Loucy (cell line): ENCODE data around the gene ADORA2A.

Experiments used
- H2AFZ ChIP-seq: fragments of 200-600 bp; sonication (generic); 2 replicates; pipeline ENCODE4 v1.6.0; 2016; ENCODE audit warnings: antibody characterized with exemption, mild to moderate bottlenecking, low read length, moderate library complexity
- H3F3A ChIP-seq: fragments of 200-600 bp; 2 replicates; pipeline ENCODE4 v1.6.0; 2016; ENCODE audit warnings: antibody characterized with exemption, low read depth, mild to moderate bottlenecking
- H3K27me3 ChIP-seq: fragments of 200-600 bp; sonication (generic); 2 replicates; pipeline ENCODE4 v1.6.1; 2014; ENCODE audit warnings: low read length, mild to moderate bottlenecking; ENCODE audit not compliant: insufficient read depth, poor library complexity, severe bottlenecking
- H3K36me3 ChIP-seq: fragments of 200-600 bp; sonication (generic); 2 replicates; pipeline ENCODE4 v1.6.1; 2016; ENCODE audit warnings: low read length; ENCODE audit not compliant: insufficient read depth
- H3K4me1 ChIP-seq: fragments of 200-600 bp; sonication (generic); 2 replicates; pipeline ENCODE4 v1.5.1; 2014; ENCODE audit warnings: low read length, mild to moderate bottlenecking; ENCODE audit not compliant: insufficient read depth, poor library complexity, severe bottlenecking
- H3K4me2 ChIP-seq: fragments of 200-600 bp; sonication (generic); 2 replicates; pipeline ENCODE4 v1.6.0; 2014; ENCODE audit warnings: antibody characterized with exemption, low read length, low read depth, mild to moderate bottlenecking; ENCODE audit not compliant: poor library complexity, severe bottlenecking
- H3K4me3 ChIP-seq: fragments of 200-600 bp; sonication (generic); 2 replicates; pipeline ENCODE4 v1.5.1; 2014; ENCODE audit warnings: low read length, mild to moderate bottlenecking, mixed read lengths; ENCODE audit not compliant: poor library complexity, severe bottlenecking
- H3K79me2 ChIP-seq: fragments of 200-600 bp; sonication (generic); 2 replicates; pipeline ENCODE4 v1.6.1; 2014; ENCODE audit warnings: low read length; ENCODE audit not compliant: insufficient read depth
- H3K9ac ChIP-seq: fragments of 200-600 bp; sonication (generic); 2 replicates; pipeline ENCODE4 v1.6.0; 2014; ENCODE audit warnings: mild to moderate bottlenecking, low read depth, low read length, moderate library complexity; ENCODE audit not compliant: poor library complexity, severe bottlenecking
- H3K9me2 ChIP-seq: fragments of 200-600 bp; sonication (generic); replicated peaks from 2 replicates; pipeline ENCODE4 v1.6.1; 2016; ENCODE audit warnings: low read depth, low read length, mixed read lengths
- H3K9me3 ChIP-seq: fragments of 200-600 bp; sonication (generic); 2 replicates; pipeline ENCODE4 v1.6.1; 2014; ENCODE audit warnings: mild to moderate bottlenecking, antibody characterized with exemption, low read length, low read depth; ENCODE audit not compliant: insufficient read depth
- H4K20me1 ChIP-seq: fragments of 200-600 bp; sonication (generic); 2 replicates; pipeline ENCODE4 v1.6.0; 2014; ENCODE audit warnings: antibody characterized with exemption, low read length, mild to moderate bottlenecking; ENCODE audit not compliant: insufficient read depth, poor library complexity, severe bottlenecking
- EZH2phosphoT487 ChIP-seq: fragments of 200-600 bp; IDR thresholded peaks from 2 replicates; pipeline ENCODE4 v1.6.1; 2018; ENCODE audit warnings: antibody characterized with exemption, mild to moderate bottlenecking, moderate library complexity, borderline replicate concordance
- TF ChIP-seq, protein P1 (sequence below): fragments of 200-600 bp; sonication (generic); conservative IDR thresholded peaks from 2 replicates; pipeline ENCODE4 v1.5.1; 2014; ENCODE audit warnings: mild to moderate bottlenecking, antibody characterized with exemption, low read length

ADORA2A gene

DNA sequence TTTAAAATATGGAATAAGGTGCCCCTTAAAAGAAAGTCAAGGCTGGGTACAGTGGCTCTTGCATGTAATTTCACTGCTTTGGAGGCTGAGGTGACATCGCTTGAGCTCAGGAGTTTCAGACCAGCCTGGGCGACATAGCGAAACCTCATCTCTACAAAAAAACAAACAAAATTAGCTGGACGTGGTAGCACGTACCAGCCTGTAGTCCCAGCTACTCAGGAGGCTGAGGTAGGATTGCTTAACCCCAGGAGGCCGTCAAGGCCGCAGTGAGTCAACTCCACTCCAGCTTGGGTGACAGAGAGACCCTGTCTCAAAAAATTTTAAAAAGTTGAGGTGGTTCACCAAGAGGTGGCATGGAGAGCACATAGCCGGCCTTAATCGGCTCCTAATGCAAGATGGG is 17.7 kb upstream of the ADORA2A start:
- TF ChIP-seq, protein P1, sequence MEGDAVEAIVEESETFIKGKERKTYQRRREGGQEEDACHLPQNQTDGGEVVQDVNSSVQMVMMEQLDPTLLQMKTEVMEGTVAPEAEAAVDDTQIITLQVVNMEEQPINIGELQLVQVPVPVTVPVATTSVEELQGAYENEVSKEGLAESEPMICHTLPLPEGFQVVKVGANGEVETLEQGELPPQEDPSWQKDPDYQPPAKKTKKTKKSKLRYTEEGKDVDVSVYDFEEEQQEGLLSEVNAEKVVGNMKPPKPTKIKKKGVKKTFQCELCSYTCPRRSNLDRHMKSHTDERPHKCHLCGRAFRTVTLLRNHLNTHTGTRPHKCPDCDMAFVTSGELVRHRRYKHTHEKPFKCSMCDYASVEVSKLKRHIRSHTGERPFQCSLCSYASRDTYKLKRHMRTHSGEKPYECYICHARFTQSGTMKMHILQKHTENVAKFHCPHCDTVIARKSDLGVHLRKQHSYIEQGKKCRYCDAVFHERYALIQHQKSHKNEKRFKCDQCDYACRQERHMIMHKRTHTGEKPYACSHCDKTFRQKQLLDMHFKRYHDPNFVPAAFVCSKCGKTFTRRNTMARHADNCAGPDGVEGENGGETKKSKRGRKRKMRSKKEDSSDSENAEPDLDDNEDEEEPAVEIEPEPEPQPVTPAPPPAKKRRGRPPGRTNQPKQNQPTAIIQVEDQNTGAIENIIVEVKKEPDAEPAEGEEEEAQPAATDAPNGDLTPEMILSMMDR = no peak
- no peak for TF ChIP-seq EZH2phosphoT487
- H3K36me3 ChIP-seq = peaks cover 56% of the 10 kb centered on the region; the same call in 1 of the 2 replicates
- no peak overlapping the region for H3K9ac ChIP-seq
- no peaks in the 10 kb centered on the region for H4K20me1 ChIP-seq
- peaks cover 5% of the 10 kb centered on the region; the same call in 1 of the 2 replicates for H3K79me2 ChIP-seq
- peaks cover 28% of the 10 kb centered on the region for H3K4me1 ChIP-seq
- H3K4me2 ChIP-seq = no peak overlapping the region
- no peaks in the 10 kb centered on the region for H3K27me3 ChIP-seq
- H3K9me3 ChIP-seq = no peaks in the 10 kb centered on the region
- H3K9me2 ChIP-seq = no peaks in the 10 kb centered on the region
- H2AFZ ChIP-seq = no peak overlapping the region
- no peak overlapping the region for H3K4me3 ChIP-seq
- H3F3A ChIP-seq = no peaks in the 10 kb centered on the region

DNA sequence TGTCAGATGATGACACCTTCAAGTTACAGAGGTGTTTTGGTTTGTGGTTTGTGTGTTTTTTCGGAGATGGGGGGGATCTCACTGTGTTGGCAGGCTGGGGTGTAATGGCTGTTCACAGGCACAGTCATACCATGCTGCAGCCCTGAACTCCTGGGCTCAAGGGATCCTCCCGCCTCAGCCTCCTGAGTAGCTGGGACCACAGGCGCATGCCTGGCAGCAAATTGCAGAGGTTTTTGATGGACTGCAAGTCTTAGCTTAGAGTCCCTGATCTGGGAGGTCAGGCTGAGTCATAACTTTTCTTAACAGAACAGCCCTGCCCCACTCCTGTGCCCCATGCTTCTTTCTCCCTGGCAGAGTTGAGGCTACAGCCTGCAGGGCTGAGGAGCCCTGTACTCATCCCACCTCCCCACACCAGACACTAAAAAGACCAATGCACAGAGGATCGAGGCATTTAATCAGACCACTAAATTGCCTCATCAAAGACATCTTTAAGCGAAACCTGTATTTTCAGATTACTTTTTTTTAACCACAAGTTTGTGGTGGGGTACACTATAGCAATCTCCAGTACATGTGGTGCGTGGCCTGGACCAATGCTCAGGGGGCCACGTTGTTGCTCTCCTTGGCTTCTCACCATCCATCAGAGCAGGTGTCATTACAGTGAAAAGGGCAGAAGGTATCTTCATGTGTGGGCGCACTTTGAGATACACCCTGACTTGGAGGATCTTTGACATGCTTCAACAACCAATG is 17.1 kb upstream of the ADORA2A start:
- TF ChIP-seq EZH2phosphoT487 = no peak
- TF ChIP-seq, protein P1 = no peak
- no peak overlapping the region for H2AFZ ChIP-seq
- H3K4me1 ChIP-seq = peaks cover 28% of the 10 kb centered on the region
- no peaks in the 10 kb centered on the region; the same call in 1 of the 2 replicates for H3K79me2 ChIP-seq
- H3F3A ChIP-seq = no peaks in the 10 kb centered on the region
- H3K4me3 ChIP-seq = no peak overlapping the region
- H3K4me2 ChIP-seq = no peak overlapping the region
- H3K9me2 ChIP-seq = no peaks in the 10 kb centered on the region
- no peaks in the 10 kb centered on the region for H3K27me3 ChIP-seq
- no peaks in the 10 kb centered on the region for H4K20me1 ChIP-seq
- peaks cover 56% of the 10 kb centered on the region; the same call in 1 of the 2 replicates for H3K36me3 ChIP-seq
- H3K9ac ChIP-seq = no peak overlapping the region
- no peaks in the 10 kb centered on the region for H3K9me3 ChIP-seq

DNA sequence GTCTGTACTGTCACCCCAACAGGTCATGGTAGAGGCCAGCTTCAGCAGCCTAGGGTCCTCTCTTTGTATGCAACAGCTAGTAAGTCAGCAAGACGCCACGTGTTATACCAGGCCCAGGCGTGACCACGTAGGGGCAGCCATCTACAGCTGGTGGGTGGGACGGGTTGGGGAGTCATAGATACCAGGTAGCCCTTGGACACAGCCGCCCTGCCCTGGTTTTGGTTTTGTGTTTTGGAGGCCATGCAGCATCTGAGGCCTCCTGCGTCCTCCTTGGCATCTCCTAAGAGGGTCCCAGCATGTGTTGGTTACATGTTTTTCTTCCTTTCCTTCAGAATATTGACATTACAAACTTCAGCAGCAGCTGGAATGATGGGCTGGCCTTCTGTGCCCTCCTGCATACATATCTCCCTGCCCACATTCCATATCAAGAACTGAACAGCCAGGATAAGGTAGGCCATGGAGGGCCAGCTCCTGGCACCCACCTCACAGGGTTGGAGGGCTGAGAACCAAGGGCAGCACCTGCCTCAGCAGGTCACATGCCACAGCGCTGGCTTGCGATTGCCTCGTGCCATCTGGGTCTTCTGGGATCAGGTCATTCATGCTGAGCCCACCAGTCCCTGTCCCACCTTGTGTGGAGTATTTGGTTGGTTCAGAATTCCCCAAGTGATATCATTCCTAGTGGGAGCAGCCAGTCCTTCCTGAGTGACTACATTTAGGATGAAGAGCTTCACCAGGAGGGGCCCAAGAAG is 16.0 kb upstream of the ADORA2A start:
- Histone ChIP-seq H3K36me3 (peaks cover 59% of the 10 kb centered on the region; the same call in 1 of the 2 replicates), H3K9me2 (no peaks in the 10 kb centered on the region)

More for the DNA sequence above, 16.0 kb upstream of the ADORA2A start:
- no peak overlapping the region for H3K4me2 ChIP-seq
- H3K27me3 ChIP-seq = no peaks in the 10 kb centered on the region
- no peak overlapping the region for H3K9ac ChIP-seq
- no peaks in the 10 kb centered on the region for H3K9me3 ChIP-seq
- no peaks in the 10 kb centered on the region for H3F3A ChIP-seq
- TF ChIP-seq, protein P1 = no peak
- TF ChIP-seq EZH2phosphoT487 = no peak
- H4K20me1 ChIP-seq = no peaks in the 10 kb centered on the region
- no peak overlapping the region for H2AFZ ChIP-seq
- no peaks in the 10 kb centered on the region; the same call in 1 of the 2 replicates for H3K79me2 ChIP-seq
- no peak overlapping the region for H3K4me3 ChIP-seq
- H3K4me1 ChIP-seq = peaks cover 28% of the 10 kb centered on the region
